Panc1 (cell line): ENCODE data around the gene GRID2.

Experiments used
- CTCF ChIP-seq: fragments of 450-650 bp; IDR thresholded peaks from 2 replicates; pipeline ENCODE4 v1.5.1; 2017; ENCODE audit warnings: mild to moderate bottlenecking
- REST ChIP-seq, 2 experiments: IDR thresholded peaks; 2 replicates each; pipeline ENCODE4 v1.6.1; 2011 to 2012; ENCODE audit warnings: low read depth in 2 of 2, control low read depth in 1 of 2, low read length in 1 of 2, mild to moderate bottlenecking in 1 of 2, moderate library complexity in 1 of 2; ENCODE audit not compliant: insufficient read depth in 1 of 2
- SIN3A ChIP-seq: IDR thresholded peaks from 2 replicates; pipeline ENCODE4 v1.6.1; 2012; ENCODE audit warnings: low read depth, mild to moderate bottlenecking, low read length, moderate library complexity, borderline replicate concordance; ENCODE audit not compliant: insufficient read depth

GRCh38 chr4:93384887-93385286 is 1081.1 kb downstream of the GRID2 start:
- TF ChIP-seq CTCF (no peak), REST (IDR thresholded peaks at IDR 0.05; ENCODE audit: insufficient read depth in 1 of 2, low read depth in 2 of 2, low read length in 1 of 2) (no peak), SIN3A (no peak)
